ENCODE data around the gene PPP6R3.

Gene PPP6R3

DNA sequence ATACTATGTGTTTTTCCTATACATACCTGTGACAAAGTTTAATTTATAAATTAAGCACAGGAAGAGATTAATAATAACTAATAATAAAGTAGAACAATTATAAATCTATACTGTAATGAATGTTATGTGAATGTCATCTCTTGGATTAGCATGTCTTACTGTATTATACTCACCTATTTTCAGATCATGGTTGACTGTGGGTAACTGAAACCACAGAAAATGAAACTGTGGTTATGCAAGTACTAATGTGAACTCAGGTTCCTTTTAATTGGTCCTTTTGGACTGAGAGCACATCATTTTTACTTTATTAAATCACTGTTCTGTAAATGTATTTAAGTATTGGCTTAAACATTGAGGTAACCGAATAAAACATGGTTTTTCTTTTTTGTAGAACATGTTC is 108.8 kb downstream of the PPP6R3 start:
- no peak for DNase-seq

DNA sequence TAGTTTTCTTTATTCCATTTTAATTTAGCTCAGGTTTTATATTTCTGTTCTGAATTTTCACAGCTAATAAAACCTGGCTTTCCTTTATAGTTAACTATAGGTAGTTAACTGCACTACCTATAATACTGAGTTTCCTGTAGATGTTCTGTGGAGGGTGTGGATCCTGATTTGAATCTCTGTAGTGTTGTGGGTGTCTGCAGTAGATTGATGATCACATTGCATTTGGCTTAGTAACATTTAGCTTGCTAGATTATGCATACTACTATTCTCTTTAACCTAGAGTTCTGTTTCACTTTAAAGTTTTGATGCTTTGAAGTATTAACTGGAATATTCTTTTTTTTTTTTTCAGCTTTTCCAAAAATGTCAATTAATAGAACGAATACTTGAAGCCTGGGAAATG is 110.1 kb downstream of the PPP6R3 start:
- DNase-seq: no peak

DNA sequence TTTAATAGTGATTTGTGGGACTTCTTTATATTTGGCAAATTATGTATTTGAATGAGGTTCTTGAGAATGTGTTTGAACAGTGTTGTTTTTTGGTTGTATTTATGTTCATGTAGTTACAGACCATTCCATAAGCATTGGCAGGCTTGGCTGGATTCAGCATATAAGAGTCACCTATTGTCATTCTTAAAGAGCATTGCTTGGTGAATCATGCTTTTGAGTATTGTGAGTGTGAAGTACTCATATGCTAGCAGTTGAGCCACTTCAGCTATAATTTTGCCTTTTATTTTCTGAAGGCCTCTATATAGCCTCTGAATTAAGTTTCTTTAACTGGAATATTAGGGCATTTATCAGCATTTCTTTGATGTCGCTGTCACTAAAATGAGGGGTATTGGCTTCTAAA is 113.8 kb downstream of the PPP6R3 start:
- no peak for DNase-seq

DNA sequence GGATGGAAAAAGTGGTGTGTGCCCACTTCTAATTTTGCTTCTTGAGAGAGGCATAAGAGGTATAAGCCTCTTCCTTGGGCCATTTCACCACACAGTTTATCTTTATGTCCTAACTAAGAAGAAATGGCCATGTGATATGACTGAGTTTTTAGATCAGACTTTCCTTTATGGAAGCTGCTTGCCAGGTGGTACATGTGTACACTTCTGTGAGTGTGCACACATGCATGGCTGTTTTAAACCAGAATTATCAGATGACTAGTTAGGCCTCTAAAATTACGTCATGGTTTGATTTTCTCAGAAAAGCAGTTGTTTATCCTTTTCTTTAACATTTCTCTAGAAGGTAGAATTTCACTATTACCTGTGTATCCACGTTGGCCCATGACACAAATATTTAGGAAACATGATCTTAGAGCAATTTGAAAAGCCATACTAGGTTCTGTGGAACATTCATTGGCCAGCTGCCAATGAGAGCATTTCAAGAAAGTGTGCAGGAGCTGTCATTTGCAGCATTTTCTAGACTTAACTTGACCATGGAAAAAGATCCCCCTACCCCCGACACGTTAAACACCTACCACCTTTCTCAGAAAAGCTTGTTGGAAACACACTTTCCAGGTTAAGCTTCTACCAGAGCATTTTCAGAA is 114.6 kb downstream of the PPP6R3 start:
- no peak for DNase-seq

DNA sequence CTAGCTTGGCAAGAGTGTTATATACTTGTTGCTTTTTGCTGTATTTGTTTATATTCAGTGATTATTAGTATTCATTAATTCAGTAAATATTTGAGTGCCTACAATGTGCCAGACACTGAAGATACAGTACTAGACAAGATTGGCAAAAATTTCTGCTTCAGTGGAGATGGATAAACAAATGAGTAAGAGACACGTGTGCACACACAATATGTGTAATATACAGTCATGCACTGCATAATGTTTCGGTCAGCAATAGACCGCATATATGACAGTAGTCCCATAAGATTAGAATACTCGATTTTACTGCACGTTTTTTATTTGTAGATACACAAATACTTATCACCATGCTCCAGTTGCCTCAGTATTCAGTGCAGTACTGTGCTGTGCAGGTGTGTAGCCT is 118.9 kb downstream of the PPP6R3 start:
- no peak for DNase-seq

DNA sequence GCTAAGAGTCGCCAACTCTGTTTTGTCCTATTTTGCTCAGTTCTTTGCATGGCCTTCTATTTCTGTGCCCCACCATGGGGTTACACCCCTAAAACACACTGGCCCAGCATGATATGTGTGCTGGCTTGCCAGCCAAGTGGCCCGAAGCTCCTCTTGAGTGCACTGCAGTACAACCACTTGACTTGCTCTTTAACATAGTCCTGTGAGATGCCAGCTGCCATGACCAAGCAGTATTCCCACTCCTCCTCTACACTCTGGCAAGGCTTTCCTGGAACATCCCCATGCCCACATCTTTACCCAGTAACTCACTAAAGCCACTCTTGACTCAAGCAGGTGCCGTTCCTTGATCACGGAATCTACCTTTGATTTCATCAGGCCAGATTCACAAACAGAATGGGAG is 120.9 kb downstream of the PPP6R3 start:
- no peak for DNase-seq

DNA sequence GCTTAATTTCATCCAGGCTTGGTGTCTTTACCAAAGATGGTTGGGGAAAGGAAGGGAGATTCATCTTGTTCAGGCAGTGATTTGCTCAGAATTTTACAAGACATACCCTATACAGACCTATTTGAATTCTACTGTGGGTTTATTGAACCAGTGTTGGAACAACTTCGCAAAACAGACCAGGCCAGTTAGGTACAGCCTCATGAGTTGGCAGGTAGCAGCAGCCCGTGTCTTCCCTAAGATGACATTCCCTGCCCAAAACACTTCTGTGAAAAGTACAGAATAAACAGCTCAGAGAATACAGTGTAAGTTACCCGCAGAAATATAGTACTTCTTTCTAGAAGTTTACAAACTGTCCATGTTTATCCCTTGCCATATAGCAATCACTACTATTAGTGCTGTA is 121.3 kb downstream of the PPP6R3 start:
- DNase-seq: no peak

DNA sequence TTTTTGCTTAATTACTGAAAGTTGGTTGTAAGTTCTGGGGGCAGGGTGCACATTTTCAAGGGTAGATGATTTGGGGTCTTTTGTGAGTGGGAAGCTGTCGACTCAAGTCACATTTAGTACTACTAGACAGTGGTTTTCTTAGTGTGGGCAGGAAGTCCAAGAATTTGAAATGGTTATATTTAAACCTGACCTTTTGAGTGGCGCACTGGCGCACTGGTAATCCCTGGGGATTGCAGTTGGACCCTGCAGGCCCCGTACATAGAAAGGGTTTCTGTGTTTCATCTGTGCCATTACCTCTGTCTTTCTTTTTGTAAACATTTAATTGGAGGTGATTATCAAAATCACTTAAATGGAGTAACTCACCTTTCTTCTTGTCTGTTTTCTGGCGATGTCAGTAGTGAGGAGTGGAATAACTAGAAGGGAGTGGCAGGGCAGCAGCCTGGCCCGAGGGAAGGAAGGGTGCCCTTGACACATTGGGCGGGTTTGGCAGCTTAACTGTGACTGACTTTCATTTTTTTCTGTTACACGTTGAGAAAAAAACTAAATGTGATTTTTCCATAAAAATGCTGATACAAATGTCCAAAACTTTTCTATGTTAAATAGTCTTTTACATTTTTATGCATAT is 122.0 kb downstream of the PPP6R3 start:
- DNase-seq: no peak

DNA sequence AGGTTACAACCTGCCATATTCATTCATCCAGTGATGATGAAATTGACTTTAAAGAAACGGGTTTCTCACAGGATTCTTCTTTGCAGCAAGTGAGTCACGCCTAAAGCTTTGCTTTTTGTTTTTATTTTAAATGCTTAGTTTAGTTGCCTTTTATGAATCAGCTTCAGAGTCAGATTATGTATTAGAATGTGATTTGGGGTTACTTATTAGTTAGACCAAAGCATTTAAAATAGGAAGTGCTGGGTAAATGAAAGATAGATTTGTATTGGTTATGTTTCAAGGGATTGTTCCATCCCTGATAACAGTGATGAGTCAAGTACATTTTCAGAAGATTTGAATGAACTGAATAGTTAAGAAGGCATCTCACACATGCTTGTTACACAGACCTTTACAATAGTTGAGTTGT is 122.5 kb downstream of the PPP6R3 start:
- DNase-seq: no peak

DNA sequence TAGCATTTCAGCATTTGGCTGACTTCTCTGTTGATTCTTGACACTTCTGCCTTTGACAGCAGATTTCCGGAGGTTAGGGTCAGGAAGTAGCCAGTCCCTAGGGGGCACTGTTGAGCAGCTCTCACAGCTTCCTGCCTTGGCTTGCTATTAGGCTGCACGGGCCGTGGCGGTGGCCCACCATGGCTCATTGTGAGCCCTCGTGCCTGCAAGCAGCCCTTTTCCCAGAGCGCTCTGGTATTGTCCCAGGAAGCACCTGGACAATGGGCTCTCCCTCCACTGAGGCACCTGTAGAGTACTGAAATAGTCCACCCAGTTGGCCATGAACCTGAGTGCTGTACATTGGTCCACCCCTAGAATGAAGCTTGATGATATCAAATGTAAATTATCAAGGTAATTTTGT is 123.5 kb downstream of the PPP6R3 start:
- peak; percentile 35 for DNase-seq

DNA sequence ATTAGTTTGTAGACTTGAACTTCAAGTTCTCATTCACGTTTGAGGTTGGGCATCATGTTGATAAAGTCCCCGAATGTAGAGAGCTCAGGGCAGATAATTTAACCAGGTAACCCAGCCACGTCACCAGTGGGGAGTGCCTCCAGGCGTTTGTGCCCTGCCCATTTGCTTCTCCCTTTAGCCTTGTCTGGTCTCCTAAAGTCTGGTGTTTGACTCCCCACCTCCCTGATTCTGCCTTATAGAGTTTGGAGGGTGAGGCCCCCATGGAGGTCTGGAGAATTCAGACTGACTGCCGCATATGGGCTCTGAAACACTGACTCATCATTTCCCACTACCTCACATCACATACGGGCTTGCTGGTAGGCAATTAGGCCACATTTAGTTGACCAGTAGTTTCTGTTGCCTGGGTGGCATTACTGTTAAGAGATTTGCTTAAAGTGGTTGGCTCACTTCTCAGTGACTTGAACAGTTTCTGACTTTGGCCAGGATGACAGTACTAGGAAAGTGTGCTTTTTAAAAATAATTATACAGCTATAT is 124.5 kb downstream of the PPP6R3 start:
- no peak for DNase-seq

DNA sequence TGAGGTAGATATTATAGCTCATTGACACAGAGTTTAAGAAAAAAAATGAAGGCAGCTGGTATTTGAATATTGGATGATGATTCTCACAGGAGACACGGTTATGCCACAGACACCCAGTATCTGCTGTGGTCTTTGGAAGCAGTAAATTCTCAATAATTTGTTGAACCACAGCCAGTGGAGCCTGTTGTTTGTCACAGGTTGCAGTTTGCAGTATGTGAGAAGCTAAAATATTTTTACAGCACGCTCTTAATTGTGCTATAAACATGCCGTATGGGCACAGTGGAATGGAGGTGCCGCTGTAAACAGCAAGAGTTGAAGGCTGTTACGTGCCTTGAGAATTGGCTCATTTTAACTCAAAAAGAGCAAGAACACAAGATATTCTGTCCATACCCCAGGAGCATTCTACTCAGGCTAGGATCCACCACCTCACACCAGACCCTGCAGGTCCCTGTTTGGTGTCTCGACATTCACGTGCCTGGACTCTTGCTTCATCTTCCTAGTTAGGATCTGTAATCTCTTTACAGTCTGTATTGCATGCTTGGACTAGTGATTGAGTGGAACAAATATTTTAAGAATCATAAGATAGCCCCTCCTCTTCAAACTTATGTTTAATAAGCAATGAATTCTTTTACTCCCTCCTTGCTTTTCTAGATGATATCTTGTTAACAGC is 129.1 kb downstream of the PPP6R3 start:
- no peak for DNase-seq

DNA sequence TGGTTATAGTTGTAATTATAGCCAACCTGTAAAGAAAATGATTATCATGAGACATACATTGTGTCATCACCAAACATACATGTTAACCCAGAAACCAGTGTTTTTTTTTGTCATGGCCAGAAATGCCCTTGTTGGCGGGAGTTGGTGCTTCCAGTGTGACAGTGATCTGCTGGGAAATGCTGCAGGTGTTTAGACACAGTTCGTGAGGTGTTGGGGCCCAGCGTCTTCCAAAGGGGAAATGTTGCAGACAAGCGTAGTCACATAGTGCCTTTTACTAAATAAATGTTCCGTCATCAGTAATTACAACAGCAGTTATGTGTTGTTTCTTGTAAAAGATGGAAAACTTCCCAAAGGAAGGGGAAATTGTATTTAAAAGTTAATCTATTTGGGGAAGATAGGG is 131.2 kb downstream of the PPP6R3 start:
- DNase-seq: no peak

- DNase-seq: no peak
Observed at GRCh38 chr11:68593441-68593840, 132.9 kb downstream of the PPP6R3 start.

- no peak for DNase-seq
Observed at GRCh38 chr11:68594123-68594522, 133.6 kb downstream of the PPP6R3 start.

DNA sequence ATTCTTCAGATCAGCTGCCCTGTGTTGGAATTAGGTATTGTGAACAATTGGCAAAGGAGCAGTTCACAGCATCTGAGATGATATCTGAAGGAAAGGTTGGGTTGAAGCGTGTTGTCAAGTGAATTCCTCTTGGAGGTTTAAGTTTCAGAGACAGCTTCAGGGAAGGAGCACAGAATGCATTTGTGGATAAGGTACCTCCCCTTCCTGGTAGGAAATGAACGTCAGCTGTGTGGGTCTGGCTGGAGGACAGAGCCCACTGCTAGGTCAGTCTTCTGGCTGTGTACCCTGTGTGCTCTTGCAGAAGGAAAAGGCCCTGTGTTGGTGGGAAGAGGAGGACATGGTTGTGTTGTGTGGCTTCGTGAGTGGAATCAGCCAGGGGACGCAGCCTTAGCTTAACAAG is 135.7 kb downstream of the PPP6R3 start:
- no peak for DNase-seq

- DNase-seq: no peak
Observed at GRCh38 chr11:68598816-68599653, 138.5 kb downstream of the PPP6R3 start.

GRCh38 chr11:68601147-68601546 is 140.6 kb downstream of the PPP6R3 start:
- no peak for DNase-seq

DNA sequence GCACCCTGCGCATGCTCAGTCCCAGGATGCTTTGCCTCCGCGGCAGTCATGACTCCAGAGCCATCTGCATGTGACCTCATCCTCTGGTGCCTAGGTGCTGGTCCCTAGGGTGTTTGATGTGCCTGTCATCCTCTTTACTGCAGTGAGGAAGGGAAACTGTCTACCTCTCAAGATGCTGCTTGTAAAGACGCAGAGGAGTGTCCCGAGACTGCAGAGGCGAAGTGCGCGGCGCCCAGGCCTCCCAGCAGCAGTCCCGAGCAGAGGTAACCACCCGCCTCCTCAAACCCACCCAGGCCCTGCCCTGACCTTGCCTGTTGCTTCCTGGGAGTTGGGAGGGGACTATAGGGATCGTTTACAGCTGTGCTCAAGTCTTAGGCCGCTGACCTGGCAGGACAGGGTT is 149.2 kb downstream of the PPP6R3 start:
- DNase-seq: no peak

GRCh38 chr11:68610452-68611116 is 150.0 kb downstream of the PPP6R3 start:
- DNase-seq: no peak

GRCh38 chr11:68615657-68616056 is 155.1 kb downstream of the PPP6R3 start:
- DNase-seq: no peak

- no peak for DNase-seq
Observed at GRCh38 chr11:68617925-68618809, 157.6 kb downstream of the PPP6R3 start.
